Fibroblast of villous mesenchyme (primary cell): Measurements from ENCODE around the gene FOXO3. TPM values are rescaled to one million over a fixed set of nuclear protein-coding genes. Genes with fewer than 3 reads are reported as not detected.

ENCODE experiments used
- DNase-seq: peaks from one replicate; pipeline ENCODE4 v3.0.0-alpha.2; 2010; ENCODE audit warnings: low read depth
- H3K4me3 ChIP-seq: 2 replicates; pipeline ENCODE4 v1.5.1; 2011; ENCODE audit warnings: low read depth, mild to moderate bottlenecking, low read length
- total RNA-seq: library from RNA; depleted of rRNA; stranded (reverse); fragments of >200 nt; gene quantifications from 2 replicates; pipeline ENCODE4 v1.2.3, GENCODE V29; 2012
- TF ChIP-seq, protein P1 (sequence below): IDR thresholded peaks from 2 replicates; pipeline ENCODE4 v1.5.1; 2012; ENCODE audit warnings: low read depth, mild to moderate bottlenecking, low read length; ENCODE audit not compliant: insufficient read depth

The FOXO3 gene
- total RNA-seq, 1 donor = 43.2 TPM

DNA sequence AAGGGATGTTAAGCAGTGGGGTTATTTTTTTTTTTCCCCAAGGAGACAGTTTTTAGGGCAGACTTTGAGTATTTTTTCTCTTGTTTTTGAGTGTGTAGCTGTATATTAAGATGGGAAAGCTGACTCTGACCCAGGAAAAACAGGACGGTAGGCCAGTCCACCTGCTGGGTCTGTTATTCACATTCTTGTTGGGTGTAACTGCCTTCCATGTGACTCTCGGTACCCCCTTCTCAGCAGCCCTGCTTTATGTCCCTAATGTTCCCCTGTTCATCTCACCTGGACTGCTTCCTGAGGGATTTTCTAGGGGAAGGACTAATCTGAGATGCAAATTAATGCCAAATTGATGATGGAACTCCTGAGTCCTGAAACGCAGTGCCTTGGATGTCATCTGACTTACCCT, 21.9 kb downstream of the FOXO3 start:
- TF ChIP-seq, protein P1, sequence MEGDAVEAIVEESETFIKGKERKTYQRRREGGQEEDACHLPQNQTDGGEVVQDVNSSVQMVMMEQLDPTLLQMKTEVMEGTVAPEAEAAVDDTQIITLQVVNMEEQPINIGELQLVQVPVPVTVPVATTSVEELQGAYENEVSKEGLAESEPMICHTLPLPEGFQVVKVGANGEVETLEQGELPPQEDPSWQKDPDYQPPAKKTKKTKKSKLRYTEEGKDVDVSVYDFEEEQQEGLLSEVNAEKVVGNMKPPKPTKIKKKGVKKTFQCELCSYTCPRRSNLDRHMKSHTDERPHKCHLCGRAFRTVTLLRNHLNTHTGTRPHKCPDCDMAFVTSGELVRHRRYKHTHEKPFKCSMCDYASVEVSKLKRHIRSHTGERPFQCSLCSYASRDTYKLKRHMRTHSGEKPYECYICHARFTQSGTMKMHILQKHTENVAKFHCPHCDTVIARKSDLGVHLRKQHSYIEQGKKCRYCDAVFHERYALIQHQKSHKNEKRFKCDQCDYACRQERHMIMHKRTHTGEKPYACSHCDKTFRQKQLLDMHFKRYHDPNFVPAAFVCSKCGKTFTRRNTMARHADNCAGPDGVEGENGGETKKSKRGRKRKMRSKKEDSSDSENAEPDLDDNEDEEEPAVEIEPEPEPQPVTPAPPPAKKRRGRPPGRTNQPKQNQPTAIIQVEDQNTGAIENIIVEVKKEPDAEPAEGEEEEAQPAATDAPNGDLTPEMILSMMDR = no peak
- DNase-seq = no peak
- H3K4me3 ChIP-seq = no peak overlapping the region

DNA sequence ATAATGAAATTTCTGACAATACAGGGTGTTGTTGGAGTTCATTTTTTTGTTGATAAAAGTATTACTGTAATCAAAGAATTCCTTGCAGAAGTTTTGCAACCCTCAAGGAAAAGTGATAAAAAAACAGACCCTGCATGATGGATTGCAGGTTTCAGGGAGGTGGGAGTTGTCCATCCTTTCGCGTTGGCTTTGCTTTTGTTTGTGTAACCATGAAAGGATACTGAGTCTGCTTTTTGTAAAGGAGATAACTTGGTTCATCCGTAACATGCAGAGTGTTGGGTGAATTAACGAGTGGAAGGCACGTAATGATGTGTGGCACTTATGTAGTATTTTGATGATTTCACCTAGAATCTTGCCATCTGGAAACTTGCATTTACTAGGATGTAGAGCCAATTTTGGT, 23.6 kb downstream of the FOXO3 start:
- no peak overlapping the region for H3K4me3 ChIP-seq
- TF ChIP-seq, protein P1 = no peak
- DNase-seq = peak; percentile 80

DNA sequence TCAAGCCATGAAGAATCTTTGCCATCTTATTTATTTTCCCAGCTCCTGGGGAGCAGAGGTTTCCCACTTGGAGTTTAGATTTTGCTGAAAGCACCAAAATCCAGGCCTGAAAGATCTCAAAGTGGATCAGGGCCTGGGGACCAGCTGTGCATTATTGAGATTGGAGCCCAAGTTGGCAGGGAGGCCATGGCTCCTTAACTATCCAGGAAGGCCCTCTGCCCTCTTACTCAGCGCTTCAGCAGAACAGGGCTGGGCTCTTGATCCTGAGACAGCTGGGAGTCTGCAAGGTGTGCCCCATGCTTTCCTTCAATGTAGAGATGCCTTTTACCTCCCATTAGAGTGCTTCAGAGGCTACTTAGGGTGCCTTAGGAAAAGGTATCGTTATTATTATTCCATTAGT, 24.6 kb downstream of the FOXO3 start:
- DNase-seq = no peak
- TF ChIP-seq, protein P1 = no peak
- no peak overlapping the region for H3K4me3 ChIP-seq

DNA sequence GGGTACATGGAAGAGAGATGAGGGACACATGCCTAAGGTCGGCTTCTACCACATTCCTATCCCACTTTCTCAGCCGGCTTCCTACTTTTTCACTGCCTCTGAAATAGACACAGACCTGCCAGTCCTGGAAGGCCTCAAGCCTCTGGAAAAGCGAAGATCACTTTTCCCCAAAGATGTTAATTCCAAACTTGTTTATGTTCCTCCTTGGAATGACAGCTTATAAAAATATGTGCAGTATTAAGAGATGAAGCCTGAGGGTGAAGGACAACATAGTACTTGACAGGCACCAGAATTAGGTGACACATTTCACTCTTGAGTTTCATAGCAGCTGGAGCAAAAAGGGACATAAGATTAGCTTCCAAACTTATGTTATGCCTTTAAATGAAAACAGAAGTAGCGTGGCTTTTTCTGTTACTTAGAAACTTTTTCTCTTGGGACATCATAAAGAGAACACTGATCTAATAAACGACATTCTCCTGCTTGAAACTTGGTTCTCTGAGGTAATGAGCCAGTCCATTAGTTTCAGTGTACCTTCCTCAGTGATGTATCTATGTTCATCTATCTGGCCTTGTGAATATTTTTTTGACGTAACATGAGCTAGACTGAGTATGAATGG, 25.3 kb downstream of the FOXO3 start:
- no peak for DNase-seq
- no peak overlapping the region for H3K4me3 ChIP-seq
- TF ChIP-seq, protein P1 = no peak

DNA sequence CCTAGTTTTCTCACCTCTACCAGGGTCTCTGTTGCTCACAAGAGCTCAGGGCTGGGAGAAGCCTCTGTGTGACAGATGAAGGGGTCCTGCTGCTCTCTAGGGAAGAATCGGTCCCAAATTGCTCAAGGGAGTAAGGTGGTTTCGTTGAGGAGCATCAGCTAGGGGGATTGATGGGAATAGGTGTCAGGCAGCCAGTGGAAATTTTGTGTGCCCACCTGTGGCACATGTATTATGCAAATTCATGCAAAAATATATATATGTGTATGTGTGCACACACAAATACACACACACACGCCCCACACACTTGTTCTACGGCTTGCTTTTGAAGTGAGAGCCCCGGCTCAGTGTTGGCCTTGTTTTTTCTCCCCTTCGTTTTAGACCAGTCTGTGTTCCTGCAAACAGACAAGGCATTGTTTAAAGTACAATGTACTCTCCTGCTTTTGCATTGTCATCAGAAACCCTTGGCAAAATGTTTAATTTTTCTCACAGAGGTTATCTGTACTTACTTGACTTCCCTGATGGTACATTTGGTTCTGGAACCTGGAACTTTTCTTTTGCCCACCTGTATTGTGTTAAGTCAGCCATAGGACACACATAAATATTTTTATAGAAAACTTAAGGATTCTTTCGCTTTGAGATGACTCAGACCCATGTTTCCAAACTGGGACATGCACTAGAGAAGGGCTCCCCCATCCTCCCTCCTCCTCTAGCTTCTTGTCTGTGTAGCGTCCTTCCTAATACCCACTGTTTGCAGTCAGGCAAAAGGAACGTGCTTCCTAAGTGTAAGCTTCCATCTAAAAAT, 26.7 kb downstream of the FOXO3 start:
- DNase-seq = peak; percentile 91
- no peak overlapping the region for H3K4me3 ChIP-seq
- TF ChIP-seq, protein P1 = no peak

GRCh38 chr6:108588586-108588985, 27.9 kb downstream of the FOXO3 start:
- peak; percentile 73 for DNase-seq
- no peak overlapping the region for H3K4me3 ChIP-seq
- TF ChIP-seq, protein P1 = no peak
